GM19240 (cell line): Measurements from ENCODE around the gene SUCLG2.

ENCODE experiments used
- DNase-seq: peaks from one replicate; pipeline ENCODE4 v3.0.0; 2011; ENCODE audit warnings: low spot score; ENCODE audit not compliant: insufficient read length

SUCLG2 gene

GRCh38 chr3:67654099-67654843 is at the start of gene SUCLG2:
SUCLG2 (minus strand) TSS chr3:67654612; CDS start chr3:67654586, 26 bp downstream.
- DNase-seq, result no peak

- no peak for DNase-seq
Observed at GRCh38 chr3:67700596-67700995, 46.2 kb upstream of the SUCLG2 start.

GRCh38 chr3:67699882-67700281 is 45.5 kb upstream of the SUCLG2 start:
- DNase-seq, result no peak

GRCh38 chr3:67692621-67693020 is 38.2 kb upstream of the SUCLG2 start:
- no peak for DNase-seq

GRCh38 chr3:67691926-67692325 is 37.5 kb upstream of the SUCLG2 start:
- no peak for DNase-seq

GRCh38 chr3:67691207-67691606 is 36.8 kb upstream of the SUCLG2 start:
- DNase-seq, result no peak

- no peak for DNase-seq
Observed at GRCh38 chr3:67689806-67690205, 35.4 kb upstream of the SUCLG2 start.

GRCh38 chr3:67688231-67688630 is 33.8 kb upstream of the SUCLG2 start:
- DNase-seq, result no peak

GRCh38 chr3:67686069-67686468 is 31.7 kb upstream of the SUCLG2 start:
- DNase-seq, result no peak

GRCh38 chr3:67685499-67685898 is 31.1 kb upstream of the SUCLG2 start:
- DNase-seq, result peak; percentile 43

GRCh38 chr3:67684211-67684610 is 29.8 kb upstream of the SUCLG2 start:
- DNase-seq, result no peak

GRCh38 chr3:67683522-67683921 is 29.1 kb upstream of the SUCLG2 start:
- DNase-seq, result no peak

- DNase-seq, result no peak
Observed at GRCh38 chr3:67678665-67679064, 24.3 kb upstream of the SUCLG2 start.

GRCh38 chr3:67674055-67674454 is 19.6 kb upstream of the SUCLG2 start:
- DNase-seq, result no peak

GRCh38 chr3:67662733-67663132 is 8.3 kb upstream of the SUCLG2 start:
- no peak for DNase-seq

GRCh38 chr3:67661089-67661488 is 6.7 kb upstream of the SUCLG2 start:
- no peak for DNase-seq

GRCh38 chr3:67657192-67657591 is 2.8 kb upstream of the SUCLG2 start:
- no peak for DNase-seq

GRCh38 chr3:67656614-67657013 is 2.2 kb upstream of the SUCLG2 start:
- DNase-seq, result no peak

- no peak for DNase-seq
Observed at GRCh38 chr3:67655364-67656121, 1.1 kb upstream of the SUCLG2 start.

GRCh38 chr3:67654844-67655177 is 399 bp upstream of the SUCLG2 start:
- DNase-seq, result no peak

- no peak for DNase-seq
Observed at GRCh38 chr3:67653425-67654098, 850 bp downstream of the SUCLG2 start.

- no peak for DNase-seq
Observed at GRCh38 chr3:67650084-67650483, 4.3 kb downstream of the SUCLG2 start.
